HG02981 (cell line): ENCODE results near the gene CLIC3.

Source experiments
- ATAC-seq: cut with Tn5 transposase; IDR thresholded peaks from one replicate; pipeline ENCODE4 v1.9.1; 2021; ENCODE audit warnings: mild to moderate bottlenecking, moderate library complexity; ENCODE audit not compliant: unreplicated experiment

CLIC3 gene

DNA sequence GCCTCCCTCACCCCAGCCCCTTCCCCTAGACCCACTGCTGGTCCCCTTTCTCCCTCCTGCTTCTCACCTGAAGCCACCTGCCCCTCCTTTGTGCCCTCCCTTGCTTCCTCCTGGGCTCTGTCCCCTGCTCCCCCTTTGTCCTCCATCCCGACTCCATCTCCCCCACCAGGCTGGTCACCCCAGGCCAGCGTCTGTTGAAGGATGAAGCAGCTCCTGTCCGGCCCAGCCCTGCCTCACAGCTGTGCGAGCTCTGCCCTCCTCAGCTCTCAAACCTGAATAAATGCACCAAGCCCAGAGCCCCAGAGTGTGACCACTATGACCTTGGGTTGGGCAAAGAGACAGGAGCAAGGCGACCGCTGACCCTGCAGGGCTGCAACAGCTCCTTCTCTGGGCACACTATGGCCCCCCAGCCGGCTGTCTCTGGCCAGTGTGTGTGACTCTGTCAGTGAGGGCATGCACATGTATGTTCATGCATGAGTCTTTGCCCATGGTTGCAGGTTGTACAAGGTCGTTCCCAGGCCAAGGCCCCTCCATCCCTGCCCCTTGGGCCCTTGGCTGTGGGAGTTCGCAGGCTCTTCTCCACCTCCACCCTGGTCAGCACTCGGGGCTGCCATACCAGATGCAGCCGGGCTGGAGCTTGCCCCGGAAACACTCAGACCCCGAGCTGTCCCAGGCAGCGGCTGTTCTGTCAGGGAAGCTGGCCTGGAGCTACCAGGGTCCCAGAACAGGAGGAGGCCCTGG, 41.0 kb downstream of the CLIC3 start:
- no peak for ATAC-seq

DNA sequence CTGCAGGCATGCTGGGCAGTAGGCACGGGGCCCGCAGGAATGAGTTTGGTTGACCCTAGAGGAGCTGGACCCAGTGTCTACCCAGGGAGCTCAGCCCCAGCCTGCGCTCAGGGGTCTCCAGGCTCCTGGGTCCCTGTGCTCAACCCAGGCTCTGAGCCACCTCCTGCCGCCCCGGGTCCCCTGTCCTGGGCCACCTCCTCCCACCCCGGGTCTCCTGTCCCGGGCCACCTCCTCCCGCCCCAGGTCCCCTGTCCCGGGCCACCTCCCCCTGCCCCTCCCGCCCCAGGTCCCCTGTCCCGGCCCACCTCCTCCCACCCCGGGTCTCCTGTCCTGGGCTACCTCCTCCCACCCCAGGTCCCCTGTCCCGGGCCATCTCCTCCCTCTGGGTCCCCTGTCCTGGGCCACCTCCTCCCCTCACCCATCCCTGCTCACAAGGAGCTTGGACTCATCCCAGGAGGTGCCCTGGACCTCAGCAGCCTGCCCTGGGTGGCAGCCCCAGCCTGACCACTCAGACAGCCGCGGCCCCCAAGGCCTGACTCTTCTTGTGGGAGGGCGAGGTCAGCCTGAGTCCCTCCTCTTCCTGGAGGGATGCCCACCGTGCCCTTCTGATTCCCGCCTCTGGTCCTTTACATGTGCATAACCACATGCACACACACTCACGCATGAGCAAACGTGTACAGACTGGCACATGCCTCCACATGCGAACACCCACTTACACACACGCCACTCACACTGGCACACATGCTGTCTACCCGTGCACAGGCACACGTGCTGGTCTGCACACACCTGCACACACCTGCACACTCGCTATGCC, 41.9 kb downstream of the CLIC3 start:
- ATAC-seq = no peak

DNA sequence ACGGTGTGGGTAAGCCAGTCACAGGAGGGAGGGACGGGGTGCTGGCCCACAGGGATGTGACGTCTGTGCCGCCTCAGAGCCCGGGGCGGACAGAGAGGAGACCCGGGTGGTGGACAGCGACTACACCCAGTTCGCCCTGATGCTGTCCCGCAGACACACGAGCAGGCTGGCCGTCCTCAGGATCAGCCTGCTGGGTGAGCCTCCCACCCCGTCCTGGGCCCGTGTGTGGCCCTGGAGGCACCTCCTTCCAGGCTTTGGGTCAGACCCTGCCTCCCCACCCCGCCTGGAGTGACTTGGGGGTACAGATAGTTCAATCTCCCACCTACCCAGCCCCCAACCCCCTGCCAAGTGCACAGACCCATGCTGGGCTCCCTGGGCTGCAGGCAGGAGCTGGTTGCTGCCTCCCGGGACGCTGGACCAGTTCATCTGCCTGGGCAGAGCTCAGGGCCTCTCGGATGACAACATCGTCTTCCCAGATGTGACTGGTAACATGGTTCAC, 42.5 kb downstream of the CLIC3 start:
- ATAC-seq = no peak

DNA sequence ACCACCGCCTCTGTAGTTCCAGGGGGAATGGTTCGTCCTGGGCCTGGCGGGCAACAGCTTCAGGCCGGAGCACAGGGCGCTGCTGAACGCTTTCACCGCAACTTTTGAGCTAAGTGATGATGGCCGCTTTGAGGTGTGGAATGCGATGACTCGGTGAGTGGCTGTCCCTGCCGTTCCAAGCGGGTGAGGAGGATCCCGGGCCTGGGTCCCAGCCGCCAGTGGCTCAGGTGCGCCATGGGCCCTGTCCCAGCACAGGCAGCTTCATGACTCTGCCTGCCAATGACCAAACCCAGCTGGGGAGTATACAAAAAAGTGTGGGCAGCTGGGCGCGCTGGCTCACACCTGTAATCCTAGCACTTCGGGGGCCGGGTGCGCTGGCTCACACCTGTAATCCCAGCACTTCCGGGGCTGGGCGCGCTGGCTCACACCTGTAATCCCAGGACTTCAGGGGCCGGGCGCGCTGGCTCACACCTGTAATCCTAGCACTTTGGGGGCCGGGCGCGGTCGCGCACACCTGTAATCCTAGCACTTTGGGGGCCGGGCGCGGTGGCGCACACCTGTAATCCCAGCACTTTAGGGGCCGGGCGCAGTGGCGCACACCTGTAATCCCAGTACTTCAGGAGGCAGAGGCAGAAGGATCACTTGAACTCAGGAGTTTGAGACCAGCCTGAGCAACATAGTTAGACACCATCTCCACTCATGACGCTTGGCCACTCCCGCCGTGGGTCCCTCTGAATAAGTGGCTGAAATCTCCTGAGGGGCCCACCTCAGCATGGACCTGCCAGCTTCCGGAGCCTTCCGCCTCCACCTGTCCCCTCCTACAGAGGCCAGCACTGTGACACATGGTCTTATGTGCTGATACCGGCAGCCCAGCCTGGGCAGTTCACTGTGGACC, 43.2 kb downstream of the CLIC3 start:
- ATAC-seq = no peak

DNA sequence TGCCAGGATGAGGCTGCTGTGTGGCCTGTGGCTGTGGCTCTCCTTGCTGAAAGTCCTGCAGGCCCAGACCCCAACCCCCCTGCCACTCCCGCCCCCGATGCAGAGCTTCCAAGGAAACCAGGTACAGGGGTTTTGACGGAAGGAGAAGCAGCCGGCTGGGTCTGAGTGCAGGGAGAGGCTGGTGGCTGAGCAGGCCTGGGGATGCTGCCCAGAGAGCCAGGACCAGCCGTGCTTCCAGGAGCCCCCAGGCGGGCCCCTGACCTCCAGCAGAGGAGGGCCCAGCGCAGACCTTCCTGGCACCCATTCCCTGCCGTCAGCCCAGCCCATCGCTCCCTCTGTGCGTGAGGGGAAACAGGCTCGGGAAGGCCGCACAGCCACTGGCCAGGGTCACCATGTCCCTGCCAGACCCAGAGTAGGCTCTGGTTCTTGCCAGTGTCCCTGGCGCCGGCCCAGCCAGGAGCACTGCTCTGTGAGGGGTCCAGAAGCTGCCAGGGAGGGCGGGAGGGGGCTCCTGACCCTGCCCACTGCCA, 44.0 kb downstream of the CLIC3 start:
- ATAC-seq = no peak

DNA sequence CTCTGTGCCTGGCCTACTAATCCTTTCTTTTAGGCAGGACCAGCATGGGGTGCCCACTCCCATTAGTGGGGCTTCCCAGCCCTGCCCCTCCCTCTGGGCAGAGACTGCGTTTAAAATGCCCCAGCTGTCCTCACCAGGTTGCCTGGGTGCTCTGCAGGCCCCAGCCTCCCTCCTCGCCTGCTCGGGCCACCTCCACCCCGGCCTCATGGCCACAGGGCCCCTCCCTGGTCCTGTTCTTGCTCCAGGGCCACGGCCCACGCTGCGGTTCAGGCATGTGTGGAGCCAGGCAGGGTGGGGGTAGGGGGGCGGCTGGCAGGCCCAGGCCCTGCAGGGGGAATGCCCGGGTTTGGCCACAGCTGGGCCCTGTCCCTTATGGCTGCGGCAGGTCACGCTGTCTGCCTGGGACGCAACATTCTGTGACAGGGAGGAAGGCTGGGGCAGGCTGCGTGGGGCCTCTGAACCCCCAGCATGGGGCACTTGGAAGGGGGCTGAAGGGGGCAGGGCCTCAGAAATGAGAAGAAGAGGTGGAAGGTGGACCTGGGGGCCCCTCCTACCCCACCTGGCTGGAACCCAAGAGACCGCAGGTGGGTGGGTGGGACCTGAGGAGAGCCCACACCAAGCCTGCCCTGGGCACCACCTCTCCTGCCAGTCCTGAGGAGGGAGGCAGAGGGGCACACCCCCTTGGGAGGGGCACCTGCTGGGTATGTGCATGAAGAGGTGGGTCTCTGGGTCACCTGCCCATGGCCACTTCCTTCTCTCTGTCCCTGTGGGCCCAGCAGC, 44.6 kb downstream of the CLIC3 start, which contains the start of gene LCN12:
Gene LCN12, plus strand, starts transcription at position 733 of the 780 bp plus-strand sequence. CDS start 55 bp downstream, outside the sequence.
- ATAC-seq = no peak

DNA sequence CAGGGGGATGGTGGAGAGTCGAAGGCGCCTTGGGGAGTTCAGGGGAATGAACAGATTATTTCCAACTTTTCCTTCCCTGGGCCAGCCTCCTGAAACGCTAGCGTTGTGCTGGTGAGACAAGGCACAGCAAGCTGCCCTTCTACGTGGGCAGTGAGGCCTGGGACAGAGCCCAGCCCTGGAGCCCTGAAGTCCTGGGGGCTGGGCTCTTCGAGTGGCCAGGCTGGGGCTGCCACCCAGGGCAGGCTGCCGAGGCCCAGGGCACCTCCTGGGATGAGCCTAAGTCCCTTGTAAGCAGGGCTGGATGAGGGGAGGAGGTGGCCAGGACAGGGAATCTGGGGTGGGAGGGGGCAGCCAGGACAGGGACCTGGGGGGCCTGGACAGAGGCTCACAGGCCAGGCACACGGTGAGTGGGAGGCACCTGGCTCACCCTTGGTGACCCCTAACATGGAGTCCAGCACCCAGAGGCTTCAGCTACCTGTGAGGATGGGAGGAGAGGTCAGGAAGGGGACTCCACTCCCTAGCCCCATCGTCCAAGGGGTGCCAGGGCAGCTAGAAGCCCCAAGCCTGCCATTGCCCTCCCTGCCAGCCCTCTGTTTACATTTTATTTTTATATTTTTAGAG, 45.6 kb downstream of the CLIC3 start:
- ATAC-seq = no peak

DNA sequence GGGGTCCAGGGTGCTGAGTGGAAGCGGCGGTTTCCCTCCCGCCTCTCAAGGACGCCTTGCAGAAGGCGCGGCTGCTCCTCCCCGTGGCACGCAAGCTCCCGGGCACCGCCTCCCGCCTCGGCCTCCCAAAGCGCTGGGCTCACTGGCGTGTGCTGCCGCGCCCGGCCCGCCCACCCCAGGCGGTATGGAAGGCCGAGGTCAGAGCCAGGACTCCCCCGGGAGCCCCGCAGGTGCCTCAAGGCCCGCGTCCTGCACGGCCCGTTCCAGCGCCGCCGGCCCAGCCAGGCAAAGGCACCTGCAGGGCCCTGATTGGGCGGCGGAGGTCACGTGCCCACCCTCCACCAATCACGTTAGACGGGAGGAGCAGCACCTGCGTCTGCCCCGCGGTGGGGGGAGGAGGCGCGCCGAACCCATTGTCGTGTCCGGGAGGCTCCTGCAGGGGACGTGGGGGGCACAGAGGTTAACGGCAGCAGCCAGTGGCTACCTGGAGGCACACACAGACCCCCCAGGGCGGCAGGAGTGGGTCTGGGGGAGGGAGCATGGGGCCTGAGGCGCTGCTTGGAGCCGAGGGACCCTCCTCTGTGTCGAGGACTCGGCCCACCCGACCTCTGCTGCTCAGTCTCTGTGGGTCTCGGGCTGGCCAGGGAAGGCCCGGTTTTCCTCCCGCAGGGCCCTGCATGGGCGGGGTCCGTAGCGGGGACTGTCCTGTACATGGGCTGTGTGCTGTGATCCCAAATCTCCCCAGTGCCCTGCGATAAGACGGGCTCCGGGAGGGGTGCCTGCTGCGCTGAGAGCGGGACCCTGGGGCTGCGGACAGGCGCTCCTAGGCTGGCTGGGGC, 46.3 kb downstream of the CLIC3 start:
- peak; percentile 88 for ATAC-seq

DNA sequence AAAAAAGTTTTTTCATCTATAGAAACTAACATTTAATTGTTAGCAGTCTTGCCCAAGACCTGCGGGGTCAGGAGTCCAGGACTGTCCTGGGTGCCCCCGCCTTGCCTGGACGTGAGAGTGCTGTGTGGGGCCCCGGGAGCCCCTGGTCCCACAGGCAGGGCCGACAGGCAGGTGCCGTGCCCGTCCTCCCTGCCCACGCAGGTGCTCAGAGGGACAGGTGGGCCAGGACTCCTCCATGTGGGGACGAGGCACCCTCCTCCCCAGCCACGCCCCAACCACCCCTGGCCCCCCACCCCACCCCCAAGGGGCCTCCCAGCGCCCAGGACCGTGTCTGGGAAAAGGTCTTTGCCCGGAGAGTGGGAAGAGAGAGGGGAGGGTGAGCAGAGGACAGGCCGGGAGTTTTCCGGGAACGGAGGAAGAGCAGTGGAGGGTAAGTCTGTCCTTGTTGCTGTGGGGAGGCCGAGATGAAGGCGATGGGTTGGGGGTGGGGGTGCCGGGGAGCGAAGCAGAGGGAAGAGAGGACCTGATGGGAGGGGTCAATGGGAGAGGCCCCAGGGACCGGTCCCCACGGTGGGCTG, 47.0 kb downstream of the CLIC3 start:
- no peak for ATAC-seq

DNA sequence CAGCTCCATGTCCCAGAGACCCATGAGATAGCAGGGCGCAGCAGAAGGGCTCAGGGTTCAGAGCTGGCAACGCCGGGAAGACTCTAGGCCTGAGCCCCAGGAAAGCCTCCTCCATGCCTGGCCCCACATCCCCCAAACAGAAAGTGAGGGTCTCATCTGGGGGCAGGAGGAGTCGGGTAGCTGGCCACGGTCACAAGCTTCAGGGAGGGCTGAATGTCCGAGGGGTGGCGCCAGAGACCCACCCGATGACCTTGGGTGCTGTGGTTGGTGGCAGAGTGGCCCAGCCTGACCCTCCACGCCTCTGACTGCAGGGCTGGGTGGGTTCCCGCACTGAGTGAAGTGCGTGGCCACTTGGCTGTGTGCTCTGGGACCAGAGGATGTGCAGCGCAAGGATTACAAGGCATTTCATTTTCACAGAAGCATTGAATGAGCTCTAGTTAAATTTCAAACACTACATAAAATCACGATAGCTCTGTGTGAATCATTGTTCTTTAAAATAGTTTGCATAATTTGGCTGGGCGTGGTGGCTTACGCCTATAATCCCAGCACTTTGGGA, 48.3 kb downstream of the CLIC3 start:
- ATAC-seq = no peak

DNA sequence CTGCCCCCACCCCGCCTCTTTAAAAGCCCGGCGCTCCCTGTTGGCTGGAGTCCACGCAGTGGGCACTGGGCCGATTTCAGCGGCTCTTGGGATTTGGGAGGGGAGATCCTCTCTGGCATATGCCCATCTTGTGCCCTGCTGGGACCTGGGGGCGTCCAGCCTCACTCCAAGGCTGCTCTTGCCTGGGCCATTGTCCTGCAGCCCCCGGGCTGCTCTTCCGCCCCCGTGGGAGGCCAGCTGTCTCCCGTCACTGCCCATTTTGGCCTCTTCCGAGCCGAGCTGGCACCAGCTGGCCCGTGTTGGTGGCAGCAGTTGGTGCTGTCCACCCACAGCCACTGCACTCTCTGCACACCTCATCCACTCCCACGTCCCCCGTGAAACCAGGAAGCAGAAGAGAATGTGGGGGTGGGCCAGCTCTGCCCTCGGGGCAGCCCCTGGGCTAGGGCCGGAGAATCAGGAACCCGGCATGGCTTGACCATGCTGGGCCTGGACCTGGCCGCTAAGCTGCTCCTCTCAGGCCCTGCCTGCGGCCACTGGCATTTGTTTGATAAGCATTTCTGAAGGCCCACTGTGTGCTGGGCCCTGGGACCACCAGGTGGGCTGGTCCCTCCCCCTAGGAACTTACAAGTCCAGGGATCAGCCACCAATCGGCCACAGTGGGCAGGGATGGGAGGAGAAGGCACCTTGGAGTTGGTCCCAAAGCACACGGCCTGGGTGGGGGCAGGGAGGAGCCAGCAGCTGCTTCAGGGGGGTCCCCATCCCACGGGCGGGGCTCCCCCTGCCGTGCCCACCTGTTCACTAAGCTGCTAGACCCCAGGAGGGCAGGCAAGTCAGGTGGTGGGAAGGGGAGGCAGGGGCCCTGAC, 49.1 kb downstream of the CLIC3 start:
- no peak for ATAC-seq

DNA sequence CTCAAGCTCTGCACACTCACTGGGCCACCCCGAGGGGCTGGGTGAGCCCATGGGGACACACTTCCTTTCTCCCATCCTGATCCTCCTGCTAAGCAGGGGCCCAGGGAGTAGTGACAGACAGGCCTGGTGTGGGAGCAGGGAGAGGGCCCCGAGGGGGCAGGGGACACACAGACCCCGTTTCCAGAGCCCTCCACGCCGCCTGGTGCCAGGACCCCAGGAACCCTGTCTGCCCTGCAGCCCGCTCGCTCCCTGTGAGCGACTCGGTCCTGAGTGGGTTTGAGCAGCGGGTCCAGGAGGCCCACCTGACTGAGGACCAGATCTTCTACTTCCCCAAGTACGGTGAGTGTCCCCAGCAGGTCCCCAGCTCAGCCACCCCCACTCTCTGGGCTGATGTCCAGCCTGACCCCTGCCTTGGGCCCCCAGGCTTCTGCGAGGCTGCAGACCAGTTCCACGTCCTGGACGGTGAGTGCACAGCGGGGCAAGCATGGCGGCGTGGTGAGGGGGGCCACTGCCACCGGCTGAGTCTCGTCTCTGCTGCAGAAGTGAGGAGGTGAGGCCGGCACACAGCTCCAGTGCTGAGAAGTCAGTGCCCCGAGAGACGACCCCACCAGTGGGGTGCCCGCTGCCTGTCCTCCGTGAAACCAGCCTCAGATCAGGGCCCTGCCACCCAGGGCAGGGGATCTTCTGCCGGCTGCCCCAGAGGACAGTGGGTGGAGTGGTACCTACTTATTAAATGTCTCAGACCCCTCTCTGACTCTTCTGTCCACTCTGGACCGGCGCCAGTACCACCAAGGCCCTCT, 49.9 kb downstream of the CLIC3 start:
- no peak for ATAC-seq

DNA sequence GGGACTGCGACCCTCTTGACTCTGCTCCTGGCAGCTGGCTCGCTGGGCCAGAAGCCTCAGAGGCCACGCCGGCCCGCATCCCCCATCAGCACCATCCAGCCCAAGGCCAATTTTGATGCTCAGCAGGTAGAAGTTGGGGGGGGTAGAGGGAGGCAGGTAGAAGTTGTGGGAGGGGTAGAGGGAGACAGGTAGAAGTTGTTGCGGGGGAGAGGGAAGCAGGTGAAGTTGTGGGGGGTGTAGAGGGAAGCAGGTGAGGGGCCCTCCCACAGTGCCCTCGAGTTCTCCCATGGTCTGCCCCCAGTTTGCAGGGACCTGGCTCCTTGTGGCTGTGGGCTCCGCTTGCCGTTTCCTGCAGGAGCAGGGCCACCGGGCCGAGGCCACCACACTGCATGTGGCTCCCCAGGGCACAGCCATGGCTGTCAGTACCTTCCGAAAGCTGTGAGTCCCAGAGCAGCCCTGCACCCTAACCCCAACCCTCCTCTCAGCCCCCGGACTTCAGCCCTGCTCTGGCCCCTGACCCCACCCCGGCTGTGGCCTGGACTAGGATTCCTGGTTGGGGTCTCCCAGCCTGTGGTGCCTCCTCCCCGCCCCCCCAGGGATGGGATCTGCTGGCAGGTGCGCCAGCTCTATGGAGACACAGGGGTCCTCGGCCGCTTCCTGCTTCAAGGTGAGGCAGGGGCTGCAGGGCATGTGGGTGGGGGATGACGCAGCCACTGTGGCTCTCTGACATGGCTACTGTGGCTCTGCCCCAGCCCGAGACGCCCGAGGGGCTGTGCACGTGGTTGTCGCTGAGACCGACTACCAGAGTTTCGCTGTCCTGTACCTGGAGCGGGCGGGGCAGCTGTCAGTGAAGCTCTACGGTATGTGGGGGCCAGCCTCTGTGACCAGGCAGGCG, 50.8 kb downstream of the CLIC3 start:
- no peak for ATAC-seq
